GM18873 (cell line): ENCODE data around the gene LIMCH1.

Experiments used
- ATAC-seq: cut with Tn5 transposase; IDR thresholded peaks from one replicate; pipeline ENCODE4 v1.9.1; 2021; ENCODE audit warnings: mild to moderate bottlenecking, moderate library complexity, moderate number of reproducible peaks; ENCODE audit not compliant: unreplicated experiment, low FRiP score

The LIMCH1 gene

GRCh38 chr4:41556526-41556925 is 18.6 kb downstream of the LIMCH1 start:
- no peak for ATAC-seq

DNA sequence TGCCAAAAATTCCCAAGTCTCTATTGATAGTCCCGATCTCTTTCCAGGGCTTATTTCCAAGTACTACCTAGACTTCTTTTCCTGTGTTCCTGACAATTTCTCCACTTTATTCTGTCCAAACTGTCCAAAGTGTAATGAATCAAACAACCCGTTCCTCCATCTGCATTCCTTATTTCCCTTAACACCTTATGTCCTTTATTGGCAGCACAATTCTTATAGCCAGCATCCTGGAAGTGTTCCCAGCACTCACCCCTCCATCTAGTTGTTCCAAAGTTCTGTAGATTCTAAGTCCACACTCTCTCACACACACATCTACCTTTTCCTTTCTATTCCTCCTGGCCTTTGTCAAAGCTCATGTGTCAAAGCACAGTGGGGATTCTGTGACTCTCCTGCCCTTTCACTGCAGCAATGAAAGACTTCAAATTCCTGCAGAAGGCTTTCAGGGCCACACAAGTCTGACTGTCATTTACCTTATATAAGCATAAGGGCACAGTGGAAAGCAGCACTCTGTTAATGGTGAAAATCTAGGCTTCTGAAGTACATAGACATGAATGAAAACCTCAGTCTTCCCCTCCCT is 22.1 kb downstream of the LIMCH1 start:
- ATAC-seq, result no peak

GRCh38 chr4:41561244-41561643 is 23.3 kb downstream of the LIMCH1 start:
- ATAC-seq, result no peak

DNA sequence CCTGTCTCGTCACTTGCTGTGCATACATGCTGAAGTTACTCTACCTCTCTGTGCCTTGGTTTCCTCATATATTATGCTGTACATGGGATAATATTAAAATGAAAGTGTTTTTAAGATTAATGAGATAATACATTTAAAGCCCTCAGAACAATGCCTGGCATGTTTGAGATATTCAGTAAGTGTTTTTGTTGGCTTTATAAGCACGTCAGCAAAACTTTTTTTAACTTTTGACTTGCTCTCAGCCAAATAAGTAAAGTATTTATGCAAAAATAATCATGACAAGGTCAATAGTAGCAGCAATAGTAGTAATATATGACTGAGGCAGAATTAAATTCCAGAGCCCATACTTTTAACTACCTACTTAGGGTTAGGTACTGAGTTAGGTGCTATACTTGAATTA is 29.2 kb downstream of the LIMCH1 start:
- no peak for ATAC-seq

GRCh38 chr4:41568363-41568762 is 30.4 kb downstream of the LIMCH1 start:
- no peak for ATAC-seq

DNA sequence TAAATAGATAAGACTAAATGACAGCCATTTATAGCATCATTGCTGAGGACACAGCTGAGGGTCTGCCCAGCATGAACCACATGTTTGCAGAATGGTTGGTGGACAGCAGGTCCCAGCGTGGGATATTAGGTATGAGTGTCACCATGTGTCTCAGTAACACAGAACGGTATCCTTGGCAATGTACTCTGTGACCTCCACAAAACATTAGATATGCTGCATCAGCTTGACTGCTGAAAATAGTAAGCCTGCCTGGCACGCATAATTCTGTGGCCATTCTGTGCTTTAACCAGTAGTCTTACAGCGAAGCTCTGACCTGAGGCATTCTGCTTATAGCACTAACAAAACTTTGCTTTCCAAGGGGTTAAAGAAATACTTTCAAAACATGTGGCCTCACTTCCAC is 32.0 kb downstream of the LIMCH1 start:
- no peak for ATAC-seq

- no peak for ATAC-seq
Measured at GRCh38 chr4:41571422-41571821, 33.5 kb downstream of the LIMCH1 start.

DNA sequence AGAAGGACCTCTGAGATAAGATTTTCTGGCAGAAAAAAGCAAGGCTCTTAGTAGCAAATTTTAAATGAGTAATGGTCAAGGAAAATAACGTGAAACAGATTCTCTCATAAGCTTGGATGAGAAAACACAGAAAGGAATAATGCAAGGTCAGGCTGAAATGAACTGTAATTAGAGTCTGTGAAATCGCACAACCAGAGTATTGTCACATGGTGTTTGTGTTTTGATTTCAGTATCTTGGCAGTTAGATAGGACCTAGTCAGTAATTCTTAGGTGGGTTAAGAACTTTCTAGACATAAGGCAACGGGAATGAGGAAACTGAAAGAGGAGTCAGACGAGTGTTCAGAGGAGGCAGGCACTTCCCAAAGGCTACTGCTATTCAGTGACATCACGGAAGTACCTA is 34.6 kb downstream of the LIMCH1 start:
- ATAC-seq, result no peak

GRCh38 chr4:41572956-41573355 is 35.0 kb downstream of the LIMCH1 start:
- ATAC-seq, result no peak

GRCh38 chr4:41573502-41574001 is 35.6 kb downstream of the LIMCH1 start:
- no peak for ATAC-seq

GRCh38 chr4:41575207-41575606 is 37.2 kb downstream of the LIMCH1 start:
- no peak for ATAC-seq

GRCh38 chr4:41575665-41576064 is 37.7 kb downstream of the LIMCH1 start:
- no peak for ATAC-seq

GRCh38 chr4:41579043-41579442 is 41.1 kb downstream of the LIMCH1 start:
- no peak for ATAC-seq

- ATAC-seq, result no peak
Measured at GRCh38 chr4:41579526-41579925, 41.6 kb downstream of the LIMCH1 start.

GRCh38 chr4:41580007-41580406 is 42.0 kb downstream of the LIMCH1 start:
- no peak for ATAC-seq

- no peak for ATAC-seq
Measured at GRCh38 chr4:41586675-41587225, 48.8 kb downstream of the LIMCH1 start.

DNA sequence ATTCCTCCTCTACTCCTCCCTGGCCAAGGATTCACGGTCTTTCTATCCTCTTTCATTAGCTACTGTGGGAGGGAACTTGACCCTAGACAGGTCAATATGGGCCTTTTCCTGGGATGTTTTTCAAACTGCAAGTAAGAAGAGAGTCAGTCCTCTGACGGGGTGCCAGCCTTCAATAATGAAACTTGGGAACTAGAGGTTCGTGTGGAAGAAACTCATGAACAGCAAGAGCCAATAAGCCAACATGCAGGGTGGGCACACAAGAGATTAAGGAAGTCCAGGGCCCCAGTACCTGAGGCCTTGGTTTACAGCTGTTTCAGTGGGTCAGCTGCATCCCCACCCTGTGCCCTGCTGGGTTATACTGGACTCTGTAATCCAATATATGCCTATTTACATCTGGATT is 49.3 kb downstream of the LIMCH1 start:
- no peak for ATAC-seq

DNA sequence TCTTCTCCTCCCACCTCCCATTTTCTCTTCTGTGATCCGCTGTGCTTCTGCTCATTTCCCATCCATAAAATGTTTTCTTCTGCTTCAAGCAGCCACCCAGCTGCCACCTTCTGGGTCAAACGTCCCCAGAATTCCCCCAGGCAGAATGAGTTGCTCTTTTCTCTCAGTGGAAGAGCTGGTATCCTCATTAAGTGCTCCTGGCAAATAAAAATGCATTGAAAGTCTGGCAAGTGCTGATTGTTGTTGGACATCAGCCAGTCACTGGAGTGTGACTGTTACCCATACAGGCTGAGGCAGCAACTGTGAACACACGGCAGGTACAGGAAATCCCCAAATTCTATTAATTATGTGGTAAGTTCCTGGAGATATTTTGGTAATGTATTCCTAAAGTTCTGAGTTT is 52.6 kb downstream of the LIMCH1 start:
- ATAC-seq, result no peak

GRCh38 chr4:41594432-41594831 is 56.5 kb downstream of the LIMCH1 start:
- no peak for ATAC-seq

- no peak for ATAC-seq
Measured at GRCh38 chr4:41597494-41597893, 59.5 kb downstream of the LIMCH1 start.

DNA sequence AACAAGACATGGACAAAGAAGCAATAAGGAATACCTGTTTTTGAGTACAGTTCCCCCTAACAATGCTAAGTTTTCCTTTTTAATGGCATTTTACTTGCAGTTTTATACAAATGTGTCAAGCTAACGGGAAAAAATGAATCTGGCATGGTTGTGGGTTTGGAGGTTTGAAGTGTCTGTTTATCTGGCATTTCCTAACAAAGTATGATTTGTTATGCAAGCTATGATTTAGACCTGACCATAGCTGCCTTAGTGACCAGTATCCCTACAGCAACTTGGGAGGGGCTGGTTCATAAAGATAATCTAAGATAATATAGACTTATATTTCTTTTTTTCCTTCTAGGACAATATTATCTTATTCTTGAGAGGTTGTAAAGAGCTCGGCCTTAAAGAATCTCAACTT is 60.6 kb downstream of the LIMCH1 start:
- no peak for ATAC-seq

DNA sequence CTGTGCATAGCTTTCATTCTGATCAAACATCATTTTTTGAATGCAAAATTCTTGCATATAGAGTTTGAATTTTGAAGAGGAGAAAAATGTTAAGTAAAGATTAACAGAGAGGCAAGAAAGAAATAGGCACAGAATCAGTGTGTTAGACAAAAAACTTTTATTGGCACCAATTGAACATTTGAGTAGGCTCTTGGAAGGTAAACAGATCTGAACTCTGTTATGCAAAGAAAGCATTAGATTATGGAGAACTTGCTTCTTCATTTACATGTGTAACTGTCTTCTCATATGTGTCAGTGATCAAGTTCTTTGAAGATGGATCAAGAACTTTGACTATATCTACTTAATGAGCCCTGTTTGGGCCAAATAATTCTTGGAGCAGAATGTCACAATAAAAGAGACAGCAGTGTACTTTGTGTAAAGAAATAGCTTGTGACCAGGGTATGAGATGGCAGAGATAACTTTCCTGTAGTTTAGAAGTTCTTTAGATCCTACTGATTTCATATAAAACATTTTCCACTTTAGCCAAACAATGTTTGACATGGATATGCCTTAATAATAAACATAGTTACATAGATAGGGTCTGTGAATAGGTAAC is 61.3 kb downstream of the LIMCH1 start:
- no peak for ATAC-seq
